ENCODE data around the gene ST7. TPM values are rescaled to one million over a fixed set of nuclear protein-coding genes. Genes with fewer than 3 reads are reported as not detected.

ST7 gene
- total and polyA plus RNA-seq, 2 of the 8 experiments (the other 6 are each of a cell fraction or from before 2014, with no cell fraction given) = 16.3 to 18.0 TPM

DNA sequence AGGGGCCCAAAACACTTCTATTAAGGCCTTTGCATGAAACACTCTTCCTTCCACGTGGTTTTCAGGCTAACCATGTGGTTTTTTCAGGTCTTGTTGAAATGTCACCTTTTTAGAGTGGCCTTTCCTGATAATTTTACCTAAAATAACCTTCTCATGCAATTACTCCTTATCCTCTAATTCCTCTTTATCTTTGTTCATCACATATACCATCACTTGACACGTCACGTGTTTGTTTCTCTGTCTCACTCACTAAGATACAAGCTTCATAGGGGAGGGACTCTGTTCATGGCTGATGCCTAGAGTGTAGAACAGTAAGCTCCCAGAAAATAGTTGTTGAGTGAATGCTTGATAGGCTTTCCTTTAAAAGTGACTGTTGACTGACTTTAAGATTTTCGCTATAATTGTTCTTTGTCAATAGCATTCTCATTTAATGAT, 63.7 kb downstream of the ST7 start:
- 87% methylated on average over 4 of the region's 4 CpGs; no CpG with 5 or more reads in 1 of the 2 experiments for WGBS, 2 experiments (ENCODE audit: extremely low coverage in 1 of 2, insufficient coverage in 1 of 2, insufficient read length in 1 of 2, insufficient replicate concordance in 2 of 2, low coverage in 1 of 2, low lambda C conversion rate in 2 of 2, missing lambda C conversion rate in 1 of 2)
- H2BK5ac ChIP-seq (ENCODE audit: low read depth, low read length) = no peak overlapping the region
- no peak overlapping the region for H3K9ac ChIP-seq (replicated peaks in 1 of 4; ENCODE audit: extremely low read depth in 1 of 4, low read depth in 3 of 4, low read length in 3 of 4)
- no peaks in the 10 kb centered on the region for H3K9me3 ChIP-seq (ENCODE audit: insufficient read depth in 2 of 2, low read depth in 1 of 2, low read length in 1 of 2)
- H3K4me1 ChIP-seq (replicated peaks in 1 of 4; ENCODE audit: control insufficient read depth in 3 of 4, insufficient read depth in 4 of 4, low read length in 3 of 4) = peaks cover 0 to 7% (median 4%) of the 10 kb centered on the region in 4 experiments
- no peak overlapping the region for H3K27ac ChIP-seq (ENCODE audit: low read depth, low read length)
- H2AK5ac ChIP-seq (ENCODE audit: low read depth, low read length) = no peak overlapping the region
- no peak overlapping the region for H4K8ac ChIP-seq (ENCODE audit: extremely low read depth, insufficient read depth, low read length)
- H3K27me3 ChIP-seq (replicated peaks in 1 of 4; ENCODE audit: control insufficient read depth in 3 of 4, extremely low read depth in 1 of 4, insufficient read depth in 3 of 4, low read length in 3 of 4) = no peaks in the 10 kb centered on the region
- no peak overlapping the region for H4K91ac ChIP-seq (replicated peaks; ENCODE audit: insufficient read length, low read length)
- H2BK12ac ChIP-seq (ENCODE audit: low read depth, low read length) = no peak overlapping the region
- no peaks in the 10 kb centered on the region for H4K20me1 ChIP-seq (replicated peaks in 1 of 2; ENCODE audit: control insufficient read depth in 1 of 2, insufficient read depth in 2 of 2, low read length in 2 of 2)
- H2BK20ac ChIP-seq (ENCODE audit: low read length) = no peak overlapping the region
- no peaks in the 10 kb centered on the region for H3K36me3 ChIP-seq (ENCODE audit: control insufficient read depth in 2 of 4, insufficient read depth in 4 of 4, low read length in 3 of 4)
- H3K79me2 ChIP-seq (ENCODE audit: control insufficient read depth in 1 of 2, insufficient read depth in 2 of 2, low read length in 2 of 2) = 0 out of 4 replicates have a peak, but pooled peaks cover 0 to 1% of the 10 kb centered on the region in 2 experiments
- H3K23me2 ChIP-seq (ENCODE audit: low read depth, low read length) = no peaks in the 10 kb centered on the region
- DNase-seq (ENCODE audit: low read depth in 1 of 2, low spot score in 2 of 2) = no peak
- H3K56ac ChIP-seq (replicated peaks; ENCODE audit: insufficient read length, low read depth, low read length) = no peak overlapping the region
- no peak for FAIRE-seq
- ChIA-PET POLR2A (ENCODE audit: partially characterized antibody) (no interaction called here), CTCF (ENCODE audit: partially characterized antibody) (no interaction called here)
- H3K4me3 ChIP-seq (ENCODE audit: extremely low read depth in 1 of 4, insufficient read depth in 2 of 4, low read depth in 3 of 4, low read length in 4 of 4) = no peak overlapping the region
- no peak overlapping the region for H3K14ac ChIP-seq (ENCODE audit: insufficient read length)
- no peak overlapping the region for H3K23ac ChIP-seq (ENCODE audit: insufficient read length)
- no peak overlapping the region for H2AFZ ChIP-seq (ENCODE audit: low read length)
- no peak overlapping the region for H3K4me2 ChIP-seq (ENCODE audit: insufficient read depth in 1 of 2, low read depth in 2 of 2, low read length in 2 of 2)
- no peak overlapping the region for H3K4ac ChIP-seq (replicated peaks; ENCODE audit: insufficient read length, low read depth, low read length)
- no peak overlapping the region for H2BK15ac ChIP-seq (ENCODE audit: low read length)
- no peak overlapping the region for H3K18ac ChIP-seq (ENCODE audit: extremely low read depth, low read length)
- H3K79me1 ChIP-seq (ENCODE audit: low read depth, low read length) = no peaks in the 10 kb centered on the region
- no peak overlapping the region for H4K5ac ChIP-seq (ENCODE audit: insufficient read length, low read depth, low read length)
- H2BK120ac ChIP-seq (replicated peaks; ENCODE audit: low read depth, low read length) = no peak overlapping the region
- TF ChIP-seq, protein P1, sequence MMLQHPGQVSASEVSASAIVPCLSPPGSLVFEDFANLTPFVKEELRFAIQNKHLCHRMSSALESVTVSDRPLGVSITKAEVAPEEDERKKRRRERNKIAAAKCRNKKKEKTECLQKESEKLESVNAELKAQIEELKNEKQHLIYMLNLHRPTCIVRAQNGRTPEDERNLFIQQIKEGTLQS (IDR thresholded peaks at IDR 0.05; ENCODE audit: insufficient read depth, low read depth, low read length) = no peak
- TF ChIP-seq EP300 (IDR thresholded peaks at IDR 0.05; ENCODE audit: borderline replicate concordance in 1 of 2, low read depth in 2 of 2, low read length in 2 of 2) (no peak), YY1 (IDR thresholded peaks at IDR 0.05; ENCODE audit: low read depth, low read length) (no peak), SP1 (IDR thresholded peaks at IDR 0.05; ENCODE audit: low read depth, low read length) (no peak), KDM4A (IDR thresholded peaks at IDR 0.05; ENCODE audit: low read depth, low read length, severe bottlenecking) (no peak), TBP (IDR thresholded peaks at IDR 0.05; ENCODE audit: low read depth, low read length) (no peak), TAF7 (optimal IDR thresholded peaks at IDR 0.05; ENCODE audit: borderline replicate concordance, low read depth, low read length) (no peak), CREB1 (IDR thresholded peaks at IDR 0.05) (no peak), TCF12 (IDR thresholded peaks at IDR 0.05; ENCODE audit: low read depth, low read length) (no peak), BCL11A (IDR thresholded peaks at IDR 0.05; ENCODE audit: low read depth in 2 of 2, low read length in 2 of 2) (no peak), FOSL1 (IDR thresholded peaks at IDR 0.05; ENCODE audit: insufficient read depth, low read depth, low read length) (no peak), GABPA (IDR thresholded peaks at IDR 0.05; ENCODE audit: borderline replicate concordance, insufficient read depth, low read length) (no peak)
- TF ChIP-seq, protein P2, sequence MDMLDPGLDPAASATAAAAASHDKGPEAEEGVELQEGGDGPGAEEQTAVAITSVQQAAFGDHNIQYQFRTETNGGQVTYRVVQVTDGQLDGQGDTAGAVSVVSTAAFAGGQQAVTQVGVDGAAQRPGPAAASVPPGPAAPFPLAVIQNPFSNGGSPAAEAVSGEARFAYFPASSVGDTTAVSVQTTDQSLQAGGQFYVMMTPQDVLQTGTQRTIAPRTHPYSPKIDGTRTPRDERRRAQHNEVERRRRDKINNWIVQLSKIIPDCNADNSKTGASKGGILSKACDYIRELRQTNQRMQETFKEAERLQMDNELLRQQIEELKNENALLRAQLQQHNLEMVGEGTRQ (IDR thresholded peaks at IDR 0.05; ENCODE audit: low read length) = no peak

Data from H1 (cell line).